Neural cell (in vitro differentiated cells): ENCODE results near the gene TSPAN32. TPM values are rescaled to one million over a fixed set of nuclear protein-coding genes. Genes with fewer than 3 reads are reported as not detected.

Experiments used
- H2AFZ ChIP-seq: fragments of 200-600, 300-800 bp; sonication (generic), shearing (Covaris generic); 2 replicates; pipeline ENCODE4 v1.6.0; 2014; ENCODE audit warnings: low read depth, mild to moderate bottlenecking, antibody characterized with exemption, low read length, moderate library complexity
- H3F3A ChIP-seq: fragments of 200-600 bp; shearing (Covaris generic); 2 replicates; pipeline ENCODE4 v1.6.1; 2016; ENCODE audit warnings: mild to moderate bottlenecking, moderate library complexity, mixed read lengths, antibody characterized with exemption, low read length; ENCODE audit not compliant: insufficient read depth, poor library complexity, severe bottlenecking
- H3K27ac ChIP-seq: fragments of 200-600, 300-800 bp; sonication (generic), shearing (Covaris generic); 2 replicates; pipeline ENCODE4 v1.5.1; 2014; ENCODE audit warnings: mild to moderate bottlenecking, low read length, moderate library complexity
- H3K27me3 ChIP-seq: fragments of 300-800, 200-600 bp; sonication (generic), shearing (Covaris generic); 2 replicates; pipeline ENCODE4 v1.6.0; 2014; ENCODE audit warnings: mild to moderate bottlenecking, low read depth, low read length, moderate library complexity; ENCODE audit not compliant: insufficient read depth
- H3K36me3 ChIP-seq: fragments of 300-800, 200-600 bp; sonication (generic), shearing (Covaris generic); 2 replicates; pipeline ENCODE4 v1.5.1; 2014; ENCODE audit warnings: mild to moderate bottlenecking, antibody characterized with exemption, low read length, moderate library complexity; ENCODE audit not compliant: insufficient read depth
- H3K4me2 ChIP-seq: fragments of 300-800, 200-600 bp; sonication (generic), shearing (Covaris generic); 2 replicates; pipeline ENCODE4 v1.6.0; 2014; ENCODE audit warnings: mild to moderate bottlenecking, low read length
- H3K4me3 ChIP-seq: fragments of 300-800, 200-600 bp; sonication (generic), shearing (Covaris generic); 2 replicates; pipeline ENCODE4 v1.5.1; 2014; ENCODE audit warnings: mild to moderate bottlenecking, low read length, moderate library complexity
- H3K79me2 ChIP-seq: fragments of 200-600 bp; shearing (Covaris generic); replicated peaks from 2 replicates; pipeline ENCODE4 v1.6.0; 2014; ENCODE audit warnings: mild to moderate bottlenecking, low read length, moderate library complexity; ENCODE audit not compliant: insufficient read depth
- H3K9ac ChIP-seq: fragments of 300-800, 200-600 bp; sonication (generic), shearing (Covaris generic); 2 replicates; pipeline ENCODE4 v1.6.1; 2016; ENCODE audit warnings: mild to moderate bottlenecking, low read length, mixed read lengths
- H3K9me2 ChIP-seq: fragments of 200-600 bp; shearing (Covaris generic); 2 replicates; pipeline ENCODE4 v1.6.1; 2016; ENCODE audit warnings: mild to moderate bottlenecking, low read length, mixed read lengths; ENCODE audit not compliant: insufficient read depth
- H3K9me3 ChIP-seq: fragments of 200-600, 300-800 bp; sonication (generic), shearing (Covaris generic); 2 replicates; pipeline ENCODE4 v1.6.1; 2016; ENCODE audit warnings: mild to moderate bottlenecking, mixed run types, low read length, moderate library complexity, mixed read lengths
- H4K20me1 ChIP-seq: fragments of 200-600 bp; shearing (Covaris generic); 2 replicates; pipeline ENCODE4 v1.6.1; 2016; ENCODE audit warnings: mild to moderate bottlenecking, mixed run types; ENCODE audit not compliant: insufficient read depth
- EP300 ChIP-seq: fragments of 450-650 bp; conservative IDR thresholded peaks from 2 replicates; pipeline ENCODE4 v1.6.1; 2014; ENCODE audit warnings: antibody characterized with exemption, mild to moderate bottlenecking, moderate library complexity; ENCODE audit not compliant: poor library complexity, severe bottlenecking
- EZH2 ChIP-seq: fragments of 200-600, 300-800 bp; shearing (Covaris generic), sonication (generic); IDR thresholded peaks from 2 replicates; pipeline ENCODE4 v1.6.1; 2014; ENCODE audit warnings: antibody characterized with exemption, low read length, borderline replicate concordance, mild to moderate bottlenecking; ENCODE audit not compliant: insufficient read depth, poor library complexity, severe bottlenecking
- MXI1 ChIP-seq: fragments of 450-650 bp; conservative IDR thresholded peaks from 2 replicates; pipeline ENCODE4 v1.6.1; 2014; ENCODE audit warnings: antibody characterized with exemption, mild to moderate bottlenecking; ENCODE audit not compliant: poor library complexity, severe bottlenecking
- POLR2AphosphoS5 ChIP-seq: IDR thresholded peaks from 2 replicates; pipeline ENCODE4 v1.6.1; 2012
- RAD21 ChIP-seq: fragments of 450-650 bp; conservative IDR thresholded peaks from 2 replicates; pipeline ENCODE4 v1.6.1; 2014; ENCODE audit warnings: antibody characterized with exemption, mild to moderate bottlenecking, moderate library complexity
- SMC3 ChIP-seq: fragments of 450-650 bp; conservative IDR thresholded peaks from 2 replicates; pipeline ENCODE4 v1.6.1; 2014; ENCODE audit warnings: antibody characterized with exemption, mild to moderate bottlenecking, moderate library complexity; ENCODE audit not compliant: poor library complexity
- TAF1 ChIP-seq: IDR thresholded peaks from 2 replicates; pipeline ENCODE4 v1.6.1; 2012; ENCODE audit warnings: low read depth
- polyA plus RNA-seq: library from polyadenylated mRNA; depleted of rRNA; stranded (reverse); fragments of >200 nt; gene quantifications from 2 replicates; pipeline ENCODE4 v1.2.3, GENCODE V29; 2014
- TF ChIP-seq, protein P1 (sequence below): fragments of 450-650 bp; IDR thresholded peaks from 2 replicates; pipeline ENCODE4 v1.5.1; 2014; ENCODE audit warnings: antibody characterized with exemption, mild to moderate bottlenecking, moderate library complexity; ENCODE audit not compliant: poor library complexity, severe bottlenecking
- TF ChIP-seq, protein P2 (sequence below): IDR thresholded peaks from 2 replicates; pipeline ENCODE4 v1.6.1; 2012; ENCODE audit warnings: borderline replicate concordance

Gene TSPAN32
- polyA plus RNA-seq, 1 donor from 2014 or later = not detected

DNA sequence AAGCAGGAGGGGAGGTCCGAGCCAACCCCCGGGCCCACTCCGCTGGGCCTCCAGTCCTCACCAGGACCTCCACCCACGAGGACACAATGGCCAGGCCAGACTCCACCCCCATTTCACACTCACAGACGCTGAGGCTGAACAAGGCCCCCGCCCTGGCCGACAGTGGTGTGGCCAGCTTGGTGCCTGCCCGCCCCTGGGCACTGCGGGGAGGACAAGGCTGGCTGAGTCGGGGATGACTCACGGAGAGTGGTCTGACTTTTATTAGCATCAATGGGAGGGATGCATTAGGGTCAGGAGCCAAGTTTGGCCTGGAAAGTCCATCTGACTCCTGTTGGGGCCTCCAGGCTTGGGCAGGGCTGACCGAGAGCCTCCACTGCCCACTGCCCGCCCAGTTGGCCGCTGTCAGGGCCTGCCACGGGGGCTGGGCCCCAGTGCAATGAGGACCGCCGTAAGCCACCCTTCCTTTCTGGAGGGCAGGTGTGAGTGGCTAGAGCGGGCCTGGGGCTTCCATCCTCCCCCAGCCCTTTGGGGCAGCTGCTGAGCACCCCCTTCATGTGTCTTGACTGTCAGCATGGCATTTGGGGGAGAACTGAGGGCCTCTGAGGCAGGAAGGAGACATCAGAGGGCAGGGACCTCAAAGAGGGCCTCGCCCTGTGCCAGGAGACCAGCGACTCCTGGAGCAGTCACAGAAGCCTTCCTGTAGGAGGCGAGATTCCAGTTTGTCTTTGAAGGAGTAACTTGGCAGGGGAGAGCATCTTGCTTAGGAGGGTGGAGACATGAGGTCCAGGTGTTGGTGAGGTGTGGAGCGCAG lies 10.6 kb downstream of the TSPAN32 start:
- Histone ChIP-seq H3K4me3 (no peak overlapping the region), H3K27ac (no peak overlapping the region), H4K20me1 (no peaks in the 10 kb centered on the region), H3K9me2 (no peaks in the 10 kb centered on the region), H3K36me3 (no peaks in the 10 kb centered on the region), H3K9me3 (no peaks in the 10 kb centered on the region), H3K27me3 (no peaks in the 10 kb centered on the region), H3K79me2 (no peaks in the 10 kb centered on the region), H2AFZ (no peak overlapping the region), H3K4me2 (no peak overlapping the region), H3F3A (no peaks in the 10 kb centered on the region), H3K9ac (no peak overlapping the region)
- no peak for TF ChIP-seq EP300
- TF ChIP-seq POLR2AphosphoS5 = no peak

DNA sequence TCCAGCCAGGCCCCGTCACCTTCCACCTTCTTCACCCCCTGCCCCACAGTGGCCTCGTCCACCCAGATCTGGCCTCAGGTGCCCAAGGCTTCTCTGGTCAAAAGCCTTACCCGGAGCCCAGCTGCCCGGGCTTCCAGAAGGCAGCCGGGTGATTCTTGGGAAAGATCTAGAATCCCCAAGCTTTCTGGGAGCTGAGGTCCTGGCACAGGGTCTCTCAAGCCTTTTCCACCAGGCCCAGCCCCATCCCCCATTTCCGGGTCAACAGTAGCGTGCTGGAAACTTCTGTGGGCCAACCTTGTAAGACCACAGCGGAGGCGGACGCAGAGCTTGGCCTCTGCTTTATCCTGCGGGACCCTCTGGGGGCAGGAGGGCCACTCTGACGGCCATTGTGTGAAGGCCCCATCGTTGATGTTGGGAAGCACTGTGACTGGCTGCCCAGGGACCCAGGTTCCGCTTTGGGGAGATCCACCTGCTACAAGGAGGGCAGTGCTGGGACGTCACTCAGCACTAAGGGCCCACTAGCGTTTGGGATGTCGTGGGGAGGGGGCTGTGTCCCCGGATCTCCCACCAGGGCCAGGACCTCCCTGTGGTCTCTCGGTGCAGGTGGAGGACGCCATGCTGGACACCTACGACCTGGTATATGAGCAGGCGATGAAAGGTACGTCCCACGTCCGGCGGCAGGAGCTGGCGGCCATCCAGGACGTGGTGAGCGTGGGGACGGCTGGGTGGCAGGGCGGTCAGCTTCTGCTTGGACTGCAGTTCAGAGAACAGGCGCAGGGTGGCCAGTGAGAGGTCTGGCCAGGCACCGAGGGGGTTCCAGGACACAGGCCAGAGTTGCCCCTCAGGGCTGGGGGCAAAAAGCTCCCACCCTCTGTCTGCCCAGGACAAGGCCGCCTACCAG lies 11.5 kb downstream of the TSPAN32 start:
- Histone ChIP-seq H3K9me2 (no peaks in the 10 kb centered on the region), H3K9me3 (no peaks in the 10 kb centered on the region), H3K9ac (no peak overlapping the region), H3K4me2 (no peak overlapping the region), H4K20me1 (no peaks in the 10 kb centered on the region), H3F3A (no peaks in the 10 kb centered on the region), H3K4me3 (no peak overlapping the region), H3K79me2 (no peaks in the 10 kb centered on the region), H2AFZ (no peak overlapping the region), H3K27me3 (no peaks in the 10 kb centered on the region), H3K36me3 (no peaks in the 10 kb centered on the region), H3K27ac (no peak overlapping the region)
- TF ChIP-seq EP300 (no peak), EZH2 (no peak), TAF1 (no peak), RAD21 (no peak), MXI1 (no peak), POLR2AphosphoS5 (no peak), SMC3 (no peak)
- TF ChIP-seq, protein P1, sequence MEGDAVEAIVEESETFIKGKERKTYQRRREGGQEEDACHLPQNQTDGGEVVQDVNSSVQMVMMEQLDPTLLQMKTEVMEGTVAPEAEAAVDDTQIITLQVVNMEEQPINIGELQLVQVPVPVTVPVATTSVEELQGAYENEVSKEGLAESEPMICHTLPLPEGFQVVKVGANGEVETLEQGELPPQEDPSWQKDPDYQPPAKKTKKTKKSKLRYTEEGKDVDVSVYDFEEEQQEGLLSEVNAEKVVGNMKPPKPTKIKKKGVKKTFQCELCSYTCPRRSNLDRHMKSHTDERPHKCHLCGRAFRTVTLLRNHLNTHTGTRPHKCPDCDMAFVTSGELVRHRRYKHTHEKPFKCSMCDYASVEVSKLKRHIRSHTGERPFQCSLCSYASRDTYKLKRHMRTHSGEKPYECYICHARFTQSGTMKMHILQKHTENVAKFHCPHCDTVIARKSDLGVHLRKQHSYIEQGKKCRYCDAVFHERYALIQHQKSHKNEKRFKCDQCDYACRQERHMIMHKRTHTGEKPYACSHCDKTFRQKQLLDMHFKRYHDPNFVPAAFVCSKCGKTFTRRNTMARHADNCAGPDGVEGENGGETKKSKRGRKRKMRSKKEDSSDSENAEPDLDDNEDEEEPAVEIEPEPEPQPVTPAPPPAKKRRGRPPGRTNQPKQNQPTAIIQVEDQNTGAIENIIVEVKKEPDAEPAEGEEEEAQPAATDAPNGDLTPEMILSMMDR = no peak
- TF ChIP-seq, protein P2, sequence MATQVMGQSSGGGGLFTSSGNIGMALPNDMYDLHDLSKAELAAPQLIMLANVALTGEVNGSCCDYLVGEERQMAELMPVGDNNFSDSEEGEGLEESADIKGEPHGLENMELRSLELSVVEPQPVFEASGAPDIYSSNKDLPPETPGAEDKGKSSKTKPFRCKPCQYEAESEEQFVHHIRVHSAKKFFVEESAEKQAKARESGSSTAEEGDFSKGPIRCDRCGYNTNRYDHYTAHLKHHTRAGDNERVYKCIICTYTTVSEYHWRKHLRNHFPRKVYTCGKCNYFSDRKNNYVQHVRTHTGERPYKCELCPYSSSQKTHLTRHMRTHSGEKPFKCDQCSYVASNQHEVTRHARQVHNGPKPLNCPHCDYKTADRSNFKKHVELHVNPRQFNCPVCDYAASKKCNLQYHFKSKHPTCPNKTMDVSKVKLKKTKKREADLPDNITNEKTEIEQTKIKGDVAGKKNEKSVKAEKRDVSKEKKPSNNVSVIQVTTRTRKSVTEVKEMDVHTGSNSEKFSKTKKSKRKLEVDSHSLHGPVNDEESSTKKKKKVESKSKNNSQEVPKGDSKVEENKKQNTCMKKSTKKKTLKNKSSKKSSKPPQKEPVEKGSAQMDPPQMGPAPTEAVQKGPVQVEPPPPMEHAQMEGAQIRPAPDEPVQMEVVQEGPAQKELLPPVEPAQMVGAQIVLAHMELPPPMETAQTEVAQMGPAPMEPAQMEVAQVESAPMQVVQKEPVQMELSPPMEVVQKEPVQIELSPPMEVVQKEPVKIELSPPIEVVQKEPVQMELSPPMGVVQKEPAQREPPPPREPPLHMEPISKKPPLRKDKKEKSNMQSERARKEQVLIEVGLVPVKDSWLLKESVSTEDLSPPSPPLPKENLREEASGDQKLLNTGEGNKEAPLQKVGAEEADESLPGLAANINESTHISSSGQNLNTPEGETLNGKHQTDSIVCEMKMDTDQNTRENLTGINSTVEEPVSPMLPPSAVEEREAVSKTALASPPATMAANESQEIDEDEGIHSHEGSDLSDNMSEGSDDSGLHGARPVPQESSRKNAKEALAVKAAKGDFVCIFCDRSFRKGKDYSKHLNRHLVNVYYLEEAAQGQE = no peak
